CD14-positive monocyte (primary cell): ENCODE measurements around the gene POGZ. TPM values are rescaled to one million over a fixed set of nuclear protein-coding genes. Genes with fewer than 3 reads are reported as not detected.

Experiments
- DNase-seq, 3 donors: peaks; one replicate each; pipeline ENCODE4 v3.0.0-alpha.2; 2011 to 2022
- H2AFZ ChIP-seq: 2 replicates; pipeline ENCODE4 v1.6.0; 2012; ENCODE audit warnings: mild to moderate bottlenecking, low read depth, low read length, inconsistent platforms; ENCODE audit not compliant: insufficient read depth, poor library complexity, severe bottlenecking
- H3K27ac ChIP-seq, 2 donors: 1 replicate in 1 of 2; 2 replicates in 1 of 2; pipeline ENCODE4 v1.5.1; 2012 to 2013; ENCODE audit warnings: low read length in 2 of 2, control low read depth in 1 of 2, inconsistent platforms in 1 of 2, low read depth in 1 of 2, mild to moderate bottlenecking in 1 of 2
- H3K27me3 ChIP-seq, 2 donors: one replicate each; pipeline versions ENCODE4 v1.6.0 to v1.6.1; 2011 to 2013; ENCODE audit warnings: low read length in 2 of 2; ENCODE audit not compliant: control insufficient read depth in 2 of 2, insufficient read depth in 2 of 2
- H3K36me3 ChIP-seq, 2 donors: replicated peaks in 1 of 2; 1 replicate in 1 of 2; 2 replicates in 1 of 2; pipeline versions ENCODE4 v1.5.1 to v1.6.1; 2012 to 2013; ENCODE audit warnings: low read length in 2 of 2, control low read depth in 1 of 2, inconsistent platforms in 1 of 2, mild to moderate bottlenecking in 1 of 2; ENCODE audit not compliant: insufficient read depth in 2 of 2, control insufficient read depth in 1 of 2
- H3K4me1 ChIP-seq, 2 donors: 1 replicate in 1 of 2; 2 replicates in 1 of 2; pipeline versions ENCODE4 v1.5.1 to v1.6.1; 2012 to 2013; ENCODE audit warnings: low read length in 2 of 2, control low read depth in 1 of 2, inconsistent platforms in 1 of 2, mild to moderate bottlenecking in 1 of 2, moderate library complexity in 1 of 2; ENCODE audit not compliant: insufficient read depth in 2 of 2, control insufficient read depth in 1 of 2
- H3K4me2 ChIP-seq: replicated peaks from 2 replicates; pipeline ENCODE3; 2012; ENCODE audit warnings: low read length, moderate library complexity, mild to moderate bottlenecking; ENCODE audit not compliant: poor library complexity, severe bottlenecking; ENCODE audit errors: extremely low read depth
- H3K4me3 ChIP-seq, 3 experiments: fragments of 200-600 bp in 1 of 3; sonication (generic) in 1 of 3; replicated peaks in 1 of 3; 1 replicate in 2 of 3; 2 replicates in 1 of 3; pipeline ENCODE4 v1.5.1; 2011 to 2013; ENCODE audit warnings: low read length in 3 of 3, mild to moderate bottlenecking in 3 of 3, control low read depth in 2 of 3, low read depth in 2 of 3, inconsistent platforms in 1 of 3, moderate library complexity in 1 of 3
- H3K79me2 ChIP-seq: 2 replicates; pipeline ENCODE4 v1.6.0; 2012; ENCODE audit warnings: mild to moderate bottlenecking, control low read depth, inconsistent platforms, low read length, moderate library complexity; ENCODE audit not compliant: insufficient read depth
- H3K9ac ChIP-seq: 2 replicates; pipeline ENCODE4 v1.6.0; 2017; ENCODE audit warnings: low read length, mild to moderate bottlenecking; ENCODE audit not compliant: insufficient read depth, poor library complexity, severe bottlenecking
- H3K9me3 ChIP-seq, 2 donors: replicated peaks in 1 of 2; 1 replicate in 1 of 2; 2 replicates in 1 of 2; pipeline versions ENCODE4 v1.5.1 to v1.6.1; 2012 to 2013; ENCODE audit warnings: low read length in 2 of 2, control low read depth in 1 of 2; ENCODE audit not compliant: control insufficient read depth in 1 of 2, insufficient read depth in 1 of 2
- H4K20me1 ChIP-seq: 2 replicates; pipeline ENCODE4 v1.6.0; 2012; ENCODE audit warnings: mild to moderate bottlenecking, low read length, control low read depth, moderate library complexity; ENCODE audit not compliant: insufficient read depth
- H3K27ac Mint-ChIP-seq, 7 donors: one replicate each; pipeline ENCODE4 v1.8.0; 2020; ENCODE audit warnings: mild to moderate bottlenecking in 7 of 7, mixed read lengths in 7 of 7, moderate library complexity in 6 of 7, inconsistent platforms in 2 of 7
- H3K27me3 Mint-ChIP-seq, 3 donors: one replicate each; pipeline ENCODE4 v1.8.0; 2021 to 2022; ENCODE audit warnings: low read depth in 3 of 3, mild to moderate bottlenecking in 3 of 3, mixed read lengths in 3 of 3, moderate library complexity in 3 of 3, inconsistent platforms in 1 of 3
- H3K36me3 Mint-ChIP-seq, 2 donors: one replicate each; pipeline ENCODE4 v1.8.0; 2020; ENCODE audit warnings: mixed read lengths in 2 of 2, inconsistent platforms in 1 of 2, mild to moderate bottlenecking in 1 of 2
- H3K4me1 Mint-ChIP-seq: one replicate; pipeline ENCODE4 v1.8.0; 2020; ENCODE audit warnings: mild to moderate bottlenecking, mixed read lengths
- H3K4me3 Mint-ChIP-seq, 2 donors: one replicate each; pipeline ENCODE4 v1.8.0; 2020; ENCODE audit warnings: mild to moderate bottlenecking in 2 of 2, mixed read lengths in 2 of 2, moderate library complexity in 1 of 2
- H3K9me3 Mint-ChIP-seq, 7 donors: one replicate each; pipeline ENCODE4 v1.8.0; 2020 to 2022; ENCODE audit warnings: mixed read lengths in 7 of 7, mild to moderate bottlenecking in 6 of 7, moderate library complexity in 6 of 7, inconsistent platforms in 2 of 7
- CTCF ChIP-seq: fragments of 200-600 bp; IDR thresholded peaks from one replicate; pipeline ENCODE4 v1.8.0; 2022; ENCODE audit warnings: antibody characterized with exemption, mild to moderate bottlenecking
- WGBS: methylation state at CpG from one replicate; pipeline ENCODE4 v1.1.5; 2013; ENCODE audit warnings: missing lambda C conversion rate; ENCODE audit not compliant: insufficient coverage; 5-methylcytosine and 5-hydroxymethylcytosine counted together
- intact Hi-C, 2 donors: fragments of 100-400 bp; cut with micrococcal nuclease; formaldehyde crosslinking; loops; one replicate each; pipeline versions ENCODE4 v1.15.0 to v1.15.1; 2023
- polyA plus RNA-seq, 3 donors: library from polyadenylated mRNA; depleted of rRNA in 1 of 3; unstranded in 2 of 3; stranded (reverse) in 1 of 3; fragments of 300-500 nt in 2 of 3; fragments of >200 nt in 1 of 3; fragmentation: Illumina TruSeq in 2 of 3; gene quantifications; 1 replicate in 2 of 3; 2 replicates in 1 of 3; pipeline ENCODE4 v1.2.3, GENCODE V29; 2012 to 2021

POGZ gene
- polyA plus RNA-seq, 3 donors: 0.75 to 41.7 (median 1.8) TPM

DNA sequence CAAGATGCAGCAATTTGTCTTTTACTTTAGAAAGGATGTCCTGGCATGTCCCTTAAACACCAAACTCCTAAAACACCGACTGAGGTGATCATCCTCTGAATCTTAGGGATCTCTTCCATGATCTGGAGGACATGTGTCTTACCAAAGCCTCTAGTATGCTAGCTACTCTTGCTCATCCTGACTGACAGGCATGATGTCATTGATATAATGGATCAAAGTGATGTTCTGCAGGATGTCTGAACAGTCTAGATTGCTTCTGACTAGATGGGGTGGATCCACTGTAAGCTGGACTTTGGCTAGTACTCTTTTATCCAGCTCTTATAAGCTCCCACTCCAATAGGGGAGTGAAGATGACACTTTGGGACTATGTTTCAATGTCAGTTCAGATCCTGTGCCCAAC lies 40.6 kb upstream of the POGZ start:
- TF ChIP-seq CTCF: no peak
- H3K9ac ChIP-seq: no peak overlapping the region
- no peaks in the 10 kb centered on the region for H3K27me3 ChIP-seq
- H3K9me3 ChIP-seq: no peaks in the 10 kb centered on the region
- no peak overlapping the region for H3K4me3 ChIP-seq
- H3K36me3 Mint-ChIP-seq: no peaks in the 10 kb centered on the region
- no peak overlapping the region for H3K27ac ChIP-seq
- H3K27me3 Mint-ChIP-seq: peaks cover 4 to 9% (median 6%) of the 10 kb centered on the region in 3 donors
- no peaks in the 10 kb centered on the region for H3K4me1 ChIP-seq
- DNase-seq: no peak
- WGBS: no CpG with 5 or more reads among the region's 1 CpG
- H3K9me3 Mint-ChIP-seq: peaks cover 0 to 4% (median 0%) of the 10 kb centered on the region in 7 donors
- no peaks in the 10 kb centered on the region for H3K79me2 ChIP-seq
- intact Hi-C loops: no loop called here
- no peaks in the 10 kb centered on the region for H4K20me1 ChIP-seq
- no peak overlapping the region for H2AFZ ChIP-seq
- H3K36me3 ChIP-seq: no peaks in the 10 kb centered on the region
- H3K4me1 Mint-ChIP-seq: no peaks in the 10 kb centered on the region
- H3K4me3 Mint-ChIP-seq: no peak overlapping the region
- H3K27ac Mint-ChIP-seq: no peak overlapping the region
- H3K4me2 ChIP-seq: no peak overlapping the region

- no peak overlapping the region for H3K4me3 ChIP-seq
- no peaks in the 10 kb centered on the region for H3K27me3 ChIP-seq
- H3K36me3 Mint-ChIP-seq: no peaks in the 10 kb centered on the region
- no peak overlapping the region for H3K9ac ChIP-seq
- WGBS: 95% methylated on average over 2 of the region's 5 CpGs
- H3K9me3 Mint-ChIP-seq: peaks cover 0 to 4% (median 0%) of the 10 kb centered on the region in 7 donors
- H3K4me1 Mint-ChIP-seq: no peaks in the 10 kb centered on the region
- H3K9me3 ChIP-seq: no peaks in the 10 kb centered on the region
- no peak overlapping the region for H3K4me3 Mint-ChIP-seq
- H4K20me1 ChIP-seq: no peaks in the 10 kb centered on the region
- intact Hi-C loops: no loop called here
- no peak overlapping the region for H2AFZ ChIP-seq
- no peaks in the 10 kb centered on the region for H3K4me1 ChIP-seq
- peak overlapping the region in 1 of 7 donors; percentile 55 for H3K27ac Mint-ChIP-seq
- DNase-seq: no peak
- H3K4me2 ChIP-seq: no peak overlapping the region
- TF ChIP-seq CTCF: no peak
- H3K79me2 ChIP-seq: no peaks in the 10 kb centered on the region
- no peaks in the 10 kb centered on the region for H3K36me3 ChIP-seq
- H3K27ac ChIP-seq: no peak overlapping the region
- H3K27me3 Mint-ChIP-seq: peaks cover 4 to 9% (median 6%) of the 10 kb centered on the region in 3 donors
Observed at GRCh38 chr1:151499365-151499764, 40.1 kb upstream of the POGZ start.
